ENCODE data around the gene CACNG1. TPM values are rescaled to one million over a fixed set of nuclear protein-coding genes. Genes with fewer than 3 reads are reported as not detected.

The CACNG1 gene
- total and polyA plus RNA-seq, 2 of the 4 experiments (the other 2 are of a cell fraction), result not detected

DNA sequence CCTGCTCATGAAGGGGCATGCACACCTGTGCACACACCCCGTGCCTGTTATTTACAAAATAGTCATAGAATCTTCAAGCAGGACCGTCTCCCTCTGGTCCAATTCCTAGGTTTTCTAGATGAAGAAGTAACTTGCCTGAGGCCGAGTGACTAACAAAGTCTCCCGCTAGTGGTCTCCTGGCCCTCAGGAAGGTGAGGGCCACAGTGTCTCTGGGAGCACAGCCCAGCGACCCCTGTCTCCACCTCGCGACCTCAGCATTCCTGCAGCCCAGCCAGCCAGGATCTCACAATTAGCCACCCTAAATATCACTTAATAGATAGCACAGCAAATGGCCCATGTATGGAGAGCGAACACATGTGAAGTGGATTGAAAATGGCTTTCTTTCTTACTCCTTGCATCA, 30.5 kb upstream of the CACNG1 start:
- dilution Hi-C loops (cut with HindIII; ENCODE audit: low sequenced_read_pairs, unreplicated experiment), result no loop called here
- Histone ChIP-seq H4K8ac (ENCODE audit: low read depth in 2 of 2, low read length in 2 of 2) (no peak overlapping the region), H3K27me3 (ENCODE audit: control insufficient read depth, insufficient read depth, low read length) (peaks cover 44% of the 10 kb centered on the region), H2AFZ (replicated peaks; ENCODE audit: low read length, poor library complexity) (no peak overlapping the region), H3K23ac (ENCODE audit: low read depth, low read length) (no peak overlapping the region), H3K4me1 (ENCODE audit: control insufficient read depth, insufficient read depth, low read length) (no peaks in the 10 kb centered on the region), H4K5ac (ENCODE audit: low read depth, low read length) (no peak overlapping the region), H2AK9ac (replicated peaks; ENCODE audit: low read depth, low read length, poor library complexity) (no peak overlapping the region), H4K91ac (ENCODE audit: insufficient read depth, low read depth, low read length) (no peak overlapping the region), H3K9me3 (ENCODE audit: control insufficient read depth, insufficient read depth, low read length) (0 out of 2 replicates have a peak, but pooled peaks cover 3% of the 10 kb centered on the region), H3K9me1 (ENCODE audit: insufficient read depth, low read length) (no peaks in the 10 kb centered on the region), H3K4me3 (ENCODE audit: insufficient read depth, low read depth, low read length) (no peak overlapping the region), H3K4ac (ENCODE audit: low read depth, low read length) (no peak overlapping the region), H3K9ac (ENCODE audit: low read depth, low read length) (no peak overlapping the region), H3K4me2 (ENCODE audit: low read depth, low read length) (no peak overlapping the region), H3K18ac (ENCODE audit: low read depth, low read length) (no peak overlapping the region), H2BK15ac (ENCODE audit: low read depth, low read length) (no peak overlapping the region), H2AK5ac (ENCODE audit: low read depth, low read length) (no peak overlapping the region), H3K56ac (ENCODE audit: extremely low read depth, insufficient read depth, low read length) (no peak overlapping the region), H3K36me3 (ENCODE audit: control insufficient read depth, insufficient read depth, low read length) (no peaks in the 10 kb centered on the region), H3K14ac (replicated peaks; ENCODE audit: low read depth, low read length) (no peak overlapping the region), H4K20me1 (ENCODE audit: insufficient read depth, low read length) (no peaks in the 10 kb centered on the region), H3K27ac (ENCODE audit: insufficient read depth, low read length) (no peak overlapping the region), H3K79me1 (ENCODE audit: low read depth in 1 of 2, low read length in 2 of 2) (no peaks in the 10 kb centered on the region), H2BK20ac (ENCODE audit: low read depth, low read length) (no peak overlapping the region), H2BK5ac (ENCODE audit: low read depth, low read length, poor library complexity, severe bottlenecking) (no peak overlapping the region), H2BK120ac (ENCODE audit: low read depth, low read length) (no peak overlapping the region)
- CTCF ChIA-PET, result no interaction called here
- WGBS, 2 experiments (ENCODE audit: extremely low coverage in 2 of 2, insufficient read length in 1 of 2), result no CpG with 5 or more reads among the region's 8 CpGs
- DNase-seq, result no peak
- no TSS peak for BruUV-seq (replicated peaks)
- no peak for ATAC-seq (ENCODE audit: low read depth)
- in situ Hi-C loops (cut with MboI; ENCODE audit: low sequenced_read_pairs), result no loop called here
- POLR2A ChIA-PET (ENCODE audit: unreplicated experiment), result no interaction called here
- TF ChIP-seq CEBPB (IDR thresholded peaks at IDR 0.05; ENCODE audit: low read depth, low read length), result no peak
- TF ChIP-seq SMC3 (IDR thresholded peaks at IDR 0.05; ENCODE audit: low read depth, low read length), result no peak
- TF ChIP-seq MAFK (IDR thresholded peaks at IDR 0.05; ENCODE audit: low read depth, low read length), result no peak
- TF ChIP-seq BHLHE40 (IDR thresholded peaks at IDR 0.05; ENCODE audit: low read depth, low read length), result no peak
- no peak for TF ChIP-seq FOS (IDR thresholded peaks at IDR 0.05; ENCODE audit: low read depth, low read length)
- TF ChIP-seq RCOR1 (IDR thresholded peaks at IDR 0.05; ENCODE audit: insufficient replicate concordance, low read length), result no peak
- TF ChIP-seq MXI1 (IDR thresholded peaks at IDR 0.05; ENCODE audit: borderline replicate concordance, low read depth, low read length), result no peak
- no peak for TF ChIP-seq RFX5 (IDR thresholded peaks at IDR 0.05; ENCODE audit: low read depth, low read length)
- no peak for TF ChIP-seq CHD1 (IDR thresholded peaks at IDR 0.05; ENCODE audit: low read depth, low read length)
- TF ChIP-seq, protein P1, sequence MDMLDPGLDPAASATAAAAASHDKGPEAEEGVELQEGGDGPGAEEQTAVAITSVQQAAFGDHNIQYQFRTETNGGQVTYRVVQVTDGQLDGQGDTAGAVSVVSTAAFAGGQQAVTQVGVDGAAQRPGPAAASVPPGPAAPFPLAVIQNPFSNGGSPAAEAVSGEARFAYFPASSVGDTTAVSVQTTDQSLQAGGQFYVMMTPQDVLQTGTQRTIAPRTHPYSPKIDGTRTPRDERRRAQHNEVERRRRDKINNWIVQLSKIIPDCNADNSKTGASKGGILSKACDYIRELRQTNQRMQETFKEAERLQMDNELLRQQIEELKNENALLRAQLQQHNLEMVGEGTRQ (IDR thresholded peaks at IDR 0.05; ENCODE audit: low read depth, low read length), result no peak
- TF ChIP-seq, protein P2, sequence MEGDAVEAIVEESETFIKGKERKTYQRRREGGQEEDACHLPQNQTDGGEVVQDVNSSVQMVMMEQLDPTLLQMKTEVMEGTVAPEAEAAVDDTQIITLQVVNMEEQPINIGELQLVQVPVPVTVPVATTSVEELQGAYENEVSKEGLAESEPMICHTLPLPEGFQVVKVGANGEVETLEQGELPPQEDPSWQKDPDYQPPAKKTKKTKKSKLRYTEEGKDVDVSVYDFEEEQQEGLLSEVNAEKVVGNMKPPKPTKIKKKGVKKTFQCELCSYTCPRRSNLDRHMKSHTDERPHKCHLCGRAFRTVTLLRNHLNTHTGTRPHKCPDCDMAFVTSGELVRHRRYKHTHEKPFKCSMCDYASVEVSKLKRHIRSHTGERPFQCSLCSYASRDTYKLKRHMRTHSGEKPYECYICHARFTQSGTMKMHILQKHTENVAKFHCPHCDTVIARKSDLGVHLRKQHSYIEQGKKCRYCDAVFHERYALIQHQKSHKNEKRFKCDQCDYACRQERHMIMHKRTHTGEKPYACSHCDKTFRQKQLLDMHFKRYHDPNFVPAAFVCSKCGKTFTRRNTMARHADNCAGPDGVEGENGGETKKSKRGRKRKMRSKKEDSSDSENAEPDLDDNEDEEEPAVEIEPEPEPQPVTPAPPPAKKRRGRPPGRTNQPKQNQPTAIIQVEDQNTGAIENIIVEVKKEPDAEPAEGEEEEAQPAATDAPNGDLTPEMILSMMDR (conservative IDR thresholded peaks at IDR 0.05; ENCODE audit: low read depth, low read length), result no peak
- no peak for TF ChIP-seq NFE2L2 (IDR thresholded peaks at IDR 0.05; ENCODE audit: low read depth, low read length)
- intact Hi-C loops (cut with micrococcal nuclease), result no loop called here

All from IMR-90 (cell line).